IMR-90 (cell line): Measurements from ENCODE around the gene TOB2. TPM values are rescaled to one million over a fixed set of nuclear protein-coding genes. Genes with fewer than 3 reads are reported as not detected.
"Not testable (repeated sequence)": the region's sequence is repeated elsewhere in the genome, so short reads cannot be mapped to it uniquely, and the experiment has no call there.

Experiments
- ATAC-seq: fragments of 200-7000 bp; cut with Tn5 transposase; 2 replicates; pipeline ENCODE4 v1.9.1; 2020; ENCODE audit warnings: low read depth, mild to moderate bottlenecking, moderate library complexity
- BruUV-seq: library from RNA; stranded (reverse); fragments of 400-500 nt; replicated peaks from 2 replicates; lab custom pipeline; 2021; lab: Mats Ljungman, UMichigan
- CTCF ChIA-PET: fragments of 300-600 bp; formaldehyde crosslinking; extraction: SDS; loops from one replicate; lab custom pipeline; 2021; ENCODE audit warnings: antibody characterized with exemption; lab: Yijun Ruan, JAX
- POLR2A ChIA-PET: fragments of 300-600 bp; sonication (Branson Sonifier 250); formaldehyde crosslinking; loops from one replicate; lab custom pipeline; 2022; ENCODE audit warnings: antibody characterized with exemption; ENCODE audit not compliant: unreplicated experiment; lab: Charles Lee
- DNase-seq: peaks from one replicate; pipeline ENCODE4 v3.0.0; 2013
- H2AFZ ChIP-seq: replicated peaks from 2 replicates; pipeline ENCODE3; 2013; ENCODE audit warnings: low read length, mild to moderate bottlenecking; ENCODE audit not compliant: poor library complexity
- H2AK5ac ChIP-seq: 2 replicates; pipeline ENCODE4 v1.6.1; 2013; ENCODE audit warnings: low read depth, low read length, inconsistent platforms
- H2AK9ac ChIP-seq: replicated peaks from 2 replicates; pipeline ENCODE3; 2013; ENCODE audit warnings: mild to moderate bottlenecking, low read depth, low read length, moderate library complexity; ENCODE audit not compliant: poor library complexity
- H2BK120ac ChIP-seq: 2 replicates; pipeline ENCODE4 v1.6.1; 2013; ENCODE audit warnings: low read depth, low read length, inconsistent platforms
- H2BK15ac ChIP-seq: 3 replicates; pipeline ENCODE4 v1.6.1; 2013; ENCODE audit warnings: low read depth, low read length, inconsistent platforms
- H2BK20ac ChIP-seq: 2 replicates; pipeline ENCODE4 v1.6.1; 2013; ENCODE audit warnings: low read depth, mild to moderate bottlenecking, inconsistent platforms, low read length, moderate library complexity
- H2BK5ac ChIP-seq: 2 replicates; pipeline ENCODE4 v1.6.1; 2013; ENCODE audit warnings: mild to moderate bottlenecking, low read depth, low read length, inconsistent platforms; ENCODE audit not compliant: poor library complexity, severe bottlenecking
- H3K14ac ChIP-seq: replicated peaks from 2 replicates; pipeline ENCODE4 v1.6.1; 2013; ENCODE audit warnings: low read depth, low read length, inconsistent platforms
- H3K18ac ChIP-seq: 2 replicates; pipeline ENCODE4 v1.6.1; 2013; ENCODE audit warnings: low read depth, low read length, control low read depth
- H3K23ac ChIP-seq: 2 replicates; pipeline ENCODE4 v1.6.1; 2013; ENCODE audit warnings: low read depth, low read length, inconsistent platforms
- H3K27ac ChIP-seq: 2 replicates; pipeline ENCODE4 v1.5.1; 2013; ENCODE audit warnings: mild to moderate bottlenecking, control low read depth, low read length; ENCODE audit not compliant: insufficient read depth
- H3K27me3 ChIP-seq: 2 replicates; pipeline ENCODE4 v1.6.1; 2013; ENCODE audit warnings: low read length; ENCODE audit not compliant: control insufficient read depth, insufficient read depth
- H3K36me3 ChIP-seq: 2 replicates; pipeline ENCODE4 v1.6.1; 2013; ENCODE audit warnings: low read length, mixed read lengths; ENCODE audit not compliant: control insufficient read depth, insufficient read depth
- H3K4ac ChIP-seq: 2 replicates; pipeline ENCODE4 v1.6.1; 2013; ENCODE audit warnings: low read depth, low read length, inconsistent platforms
- H3K4me1 ChIP-seq: 2 replicates; pipeline ENCODE4 v1.6.1; 2013; ENCODE audit warnings: low read length, mixed read lengths; ENCODE audit not compliant: control insufficient read depth, insufficient read depth
- H3K4me2 ChIP-seq: 2 replicates; pipeline ENCODE4 v1.6.1; 2013; ENCODE audit warnings: low read depth, mild to moderate bottlenecking, control low read depth, low read length, moderate library complexity
- H3K4me3 ChIP-seq: 2 replicates; pipeline ENCODE4 v1.5.1; 2013; ENCODE audit warnings: low read depth, mild to moderate bottlenecking, control low read depth, low read length, moderate library complexity; ENCODE audit not compliant: insufficient read depth
- H3K56ac ChIP-seq: 2 replicates; pipeline ENCODE4 v1.6.1; 2013; ENCODE audit warnings: low read length, inconsistent platforms; ENCODE audit not compliant: insufficient read depth; ENCODE audit errors: extremely low read depth
- H3K79me1 ChIP-seq, 2 experiments: 2 replicates each; pipeline ENCODE4 v1.6.1; 2013; ENCODE audit warnings: low read length in 2 of 2, inconsistent platforms in 1 of 2, low read depth in 1 of 2
- H3K9ac ChIP-seq: 2 replicates; pipeline ENCODE4 v1.6.1; 2013; ENCODE audit warnings: low read depth, low read length, control low read depth
- H3K9me1 ChIP-seq: 2 replicates; pipeline ENCODE4 v1.6.1; 2013; ENCODE audit warnings: low read length, inconsistent platforms; ENCODE audit not compliant: insufficient read depth
- H3K9me3 ChIP-seq: 2 replicates; pipeline ENCODE4 v1.6.1; 2013; ENCODE audit warnings: low read length; ENCODE audit not compliant: control insufficient read depth, insufficient read depth
- H4K20me1 ChIP-seq: 2 replicates; pipeline ENCODE4 v1.6.1; 2013; ENCODE audit warnings: low read length, inconsistent platforms; ENCODE audit not compliant: insufficient read depth
- H4K5ac ChIP-seq: 2 replicates; pipeline ENCODE4 v1.6.1; 2013; ENCODE audit warnings: mild to moderate bottlenecking, low read depth, low read length, control low read depth
- H4K8ac ChIP-seq, 2 experiments: 2 replicates each; pipeline ENCODE4 v1.6.1; 2013; ENCODE audit warnings: low read depth in 2 of 2, low read length in 2 of 2, control low read depth in 1 of 2, inconsistent platforms in 1 of 2
- H4K91ac ChIP-seq: 2 replicates; pipeline ENCODE4 v1.6.1; 2013; ENCODE audit warnings: low read depth, low read length, inconsistent platforms; ENCODE audit not compliant: insufficient read depth
- ELK1 ChIP-seq: fragments of 150-350 bp; IDR thresholded peaks from 2 replicates; pipeline ENCODE4 v1.6.1; 2016; ENCODE audit warnings: low read depth, mild to moderate bottlenecking, low read length, moderate library complexity, borderline replicate concordance
- WGBS, 2 experiments: methylation state at CpG; one replicate each; pipeline versions ENCODE4 v1.1.5 to v1.1.7; 2013; ENCODE audit warnings: missing lambda C conversion rate in 2 of 2; ENCODE audit not compliant: insufficient read length in 1 of 2; ENCODE audit errors: extremely low coverage in 2 of 2; 5-methylcytosine and 5-hydroxymethylcytosine counted together
- dilution Hi-C: fragments of 300-500 bp; cut with HindIII; formaldehyde crosslinking; loops from one replicate; pipeline ENCODE4 v1.14.3; 2018; ENCODE audit warnings: low sequenced_read_pairs; ENCODE audit not compliant: unreplicated experiment
- in situ Hi-C: fragments of 300-500 bp; cut with MboI; formaldehyde crosslinking; loops from 3 replicates; pipeline ENCODE4 v1.14.3; 2019; ENCODE audit warnings: low sequenced_read_pairs, inconsistent platforms, mixed read lengths
- intact Hi-C: fragments of 100-400 bp; cut with micrococcal nuclease; formaldehyde crosslinking; loops from 2 replicates; pipeline ENCODE4 v1.10.0; 2022
- polyA plus RNA-seq, 3 experiments: library from polyadenylated mRNA; depleted of rRNA; stranded (reverse); fragments of >200 nt; gene quantifications; 2 replicates each; pipeline ENCODE4 v1.2.3, GENCODE V29; 2012; ENCODE audit warnings: low replicate concordance in 1 of 3
- total RNA-seq: library from RNA; depleted of rRNA; stranded (reverse); fragments of >200 nt; gene quantifications from 2 replicates; pipeline ENCODE4 v1.2.3, GENCODE V29; 2012

The TOB2 gene
- total and polyA plus RNA-seq, 2 of the 4 experiments (the other 2 are of a cell fraction): 17.4 to 23.3 TPM

GRCh38 chr22:41403532-41404318 lies 42.9 kb downstream of the TOB2 start (continued):
- TF ChIP-seq ELK1: no peak

GRCh38 chr22:41402851-41403250 lies 43.8 kb downstream of the TOB2 start:
- H3K9me1 ChIP-seq, H2AFZ ChIP-seq, H4K91ac ChIP-seq, H3K4me3 ChIP-seq, H3K27me3 ChIP-seq, H3K4me2 ChIP-seq, ATAC-seq, H2AK5ac ChIP-seq, H2BK5ac ChIP-seq, POLR2A ChIA-PET, H2BK20ac ChIP-seq, H3K4ac ChIP-seq, dilution Hi-C loops, H3K23ac ChIP-seq, H3K14ac ChIP-seq, H3K79me1 ChIP-seq, H2BK15ac ChIP-seq, H3K56ac ChIP-seq, H4K5ac ChIP-seq, H3K9me3 ChIP-seq, H3K27ac ChIP-seq, H3K36me3 ChIP-seq, H4K20me1 ChIP-seq, BruUV-seq, H3K18ac ChIP-seq, H3K9ac ChIP-seq, DNase-seq, H2BK120ac ChIP-seq: not testable (repeated sequence)
- intact Hi-C loops: loop anchor here (1.0 kb wide), 1 partner anchor 114 kb away; no protein-coding TSS in a partner anchor
- peak overlapping the region in 1 of 2 experiments; percentile 35; a peak in 1 of 4 replicates for H4K8ac ChIP-seq
- WGBS, 2 experiments: 100% methylated on average over 3 of the region's 14 CpGs; no CpG with 5 or more reads in 1 of the 2 experiments
- peak overlapping the region; percentile 78 for H2AK9ac ChIP-seq
- CTCF ChIA-PET: interaction anchor here (0.6 to 4.0 kb wide), 8 partner anchors 9 to 154 kb away, joined by 3 to 35 read pairs (median 4); partner anchors contain the start of gene TOB2
- in situ Hi-C loops: loop anchor here (5.0 to 10.0 kb wide), 2 partner anchors 114 to 202 kb away; no protein-coding TSS in a partner anchor
- H3K4me1 ChIP-seq: peaks cover 13% of the 10 kb centered on the region
